GM21447 (cell line): ENCODE measurements around the gene CARD10.

Experiments
- ATAC-seq: cut with Tn5 transposase; IDR thresholded peaks from one replicate; pipeline ENCODE4 v1.9.1; 2021; ENCODE audit not compliant: unreplicated experiment

CARD10 gene

GRCh38 chr22:37489983-37490382, 29.2 kb downstream of the CARD10 start:
- ATAC-seq, result no peak

DNA sequence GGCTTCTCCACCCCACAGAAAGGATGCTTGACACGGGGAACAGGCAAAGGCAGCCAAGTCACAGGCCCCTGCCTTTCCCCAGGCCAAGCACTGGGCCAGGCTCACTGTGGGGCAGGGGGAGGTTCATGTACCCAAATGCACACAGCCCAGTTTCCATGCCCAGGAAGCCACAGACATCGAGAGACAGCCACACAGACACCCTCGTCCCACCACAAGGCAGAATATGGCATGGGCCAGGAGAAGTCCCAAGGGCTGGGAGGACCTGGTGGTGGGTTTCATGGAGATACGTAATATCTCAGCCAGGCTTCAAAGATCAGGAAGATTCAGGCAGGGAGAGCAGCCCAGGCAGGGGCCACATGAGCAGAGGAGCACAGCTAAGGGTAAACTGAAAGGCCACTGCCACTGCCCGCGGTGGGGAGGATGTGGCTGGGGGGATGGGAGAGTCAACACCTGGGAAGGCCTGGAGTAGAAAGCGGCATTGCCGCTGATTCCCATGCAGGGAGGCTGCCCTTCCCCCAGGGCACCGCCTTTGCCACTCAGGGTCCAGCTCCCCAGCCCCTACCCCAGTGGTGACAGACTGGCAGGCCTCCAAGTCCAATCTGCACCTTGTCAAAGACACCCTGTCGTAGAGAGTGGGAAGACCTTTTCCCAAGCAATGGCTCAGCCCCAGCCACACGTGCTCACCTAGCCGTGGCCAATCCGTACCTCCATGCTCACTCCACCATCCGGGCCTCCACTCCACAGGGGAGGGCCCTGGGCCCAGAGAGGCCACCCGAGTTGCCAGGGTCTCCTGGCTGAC, 30.7 kb downstream of the CARD10 start:
- ATAC-seq, result no peak

- no peak for ATAC-seq
Measured at GRCh38 chr22:37487571-37487970, 31.6 kb downstream of the CARD10 start.

DNA sequence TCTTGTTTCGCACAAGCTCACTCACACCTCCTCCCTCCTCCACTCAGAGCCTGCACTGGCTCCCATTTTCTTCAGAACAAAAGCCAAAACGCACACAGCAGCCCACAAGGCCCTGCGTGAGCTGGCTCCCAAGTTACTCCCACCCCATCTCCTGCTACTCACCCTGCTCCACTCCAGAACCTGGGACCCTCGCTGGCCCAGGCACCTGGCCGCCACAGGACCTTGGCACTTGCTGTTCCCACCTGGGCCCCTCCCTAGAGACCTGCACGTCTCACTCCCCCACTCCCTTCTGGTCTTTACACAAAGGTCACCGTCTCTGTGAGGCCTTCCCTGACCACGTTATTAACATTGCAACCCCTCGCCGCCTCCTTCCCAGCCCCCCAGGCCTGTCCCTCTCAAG, 32.1 kb downstream of the CARD10 start:
- no peak for ATAC-seq

GRCh38 chr22:37486224-37486845, 32.9 kb downstream of the CARD10 start, which contains the start of gene MFNG:
Gene MFNG (minus strand): TSS chr22:37486384. CDS start chr22:37486177, 207 bp downstream.
- ATAC-seq, result peak; percentile 49

DNA sequence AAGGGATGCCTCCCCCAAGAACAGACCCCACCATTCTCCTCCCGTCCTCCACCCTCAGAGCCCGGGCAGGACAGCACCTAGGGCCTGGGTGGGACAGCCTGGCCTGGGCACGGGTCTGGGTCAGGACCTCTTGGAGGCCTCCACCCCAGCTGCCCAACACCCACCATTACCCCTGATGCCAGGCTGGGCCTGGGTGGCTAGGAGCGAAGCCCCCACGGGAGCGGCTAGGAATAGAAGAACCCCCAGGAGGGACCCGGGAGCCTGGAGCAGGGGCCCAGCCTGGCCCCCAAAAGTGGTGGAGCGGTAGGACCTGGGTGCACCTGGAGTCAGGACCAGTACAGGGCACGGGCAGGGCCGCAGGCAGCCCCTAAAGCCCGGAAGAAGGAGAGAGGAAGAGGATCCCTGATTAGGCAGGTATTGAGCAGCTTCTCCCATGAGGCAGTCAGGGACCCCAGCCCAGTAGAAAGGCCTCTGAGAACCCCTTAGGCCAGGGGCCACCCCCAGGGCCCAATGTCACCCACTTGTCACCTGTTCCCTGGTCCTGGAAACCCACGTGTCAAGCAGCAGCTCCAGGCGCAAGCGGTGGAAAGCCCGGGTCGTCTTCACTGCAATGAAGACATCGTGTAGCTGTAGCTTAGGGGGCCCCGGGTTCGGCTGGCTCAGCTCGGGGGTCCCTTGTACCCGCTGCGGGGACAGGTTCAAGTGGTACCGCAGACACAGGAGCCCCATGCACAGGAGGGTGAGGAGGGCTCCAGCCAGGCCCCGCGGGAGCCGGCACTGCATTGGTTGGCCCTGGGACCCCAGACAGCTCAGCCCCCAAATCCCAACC, 33.6 kb downstream of the CARD10 start:
- no peak for ATAC-seq

- ATAC-seq, result peak; percentile 45
Measured at GRCh38 chr22:37484480-37485394, 34.5 kb downstream of the CARD10 start.

- no peak for ATAC-seq
Measured at GRCh38 chr22:37483050-37483449, 36.2 kb downstream of the CARD10 start.

DNA sequence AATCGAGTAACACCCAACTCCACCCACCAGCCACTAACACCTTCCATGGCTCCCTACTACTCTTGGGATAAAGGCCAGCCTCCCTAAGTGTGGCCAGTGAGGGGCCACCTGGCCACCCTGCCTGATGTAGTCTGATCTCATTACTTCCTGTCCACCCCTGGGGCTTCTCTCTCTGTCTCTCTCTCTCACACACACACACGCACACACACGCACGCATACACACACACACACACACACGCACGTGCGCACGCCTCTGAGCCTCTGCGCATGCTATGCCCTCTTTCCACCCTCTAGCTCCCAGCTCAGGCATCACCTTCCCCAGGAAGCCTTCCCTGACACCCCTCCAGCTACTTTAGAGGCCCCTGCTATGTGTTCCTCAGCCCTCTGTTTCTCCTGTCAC, 37.0 kb downstream of the CARD10 start:
- no peak for ATAC-seq

DNA sequence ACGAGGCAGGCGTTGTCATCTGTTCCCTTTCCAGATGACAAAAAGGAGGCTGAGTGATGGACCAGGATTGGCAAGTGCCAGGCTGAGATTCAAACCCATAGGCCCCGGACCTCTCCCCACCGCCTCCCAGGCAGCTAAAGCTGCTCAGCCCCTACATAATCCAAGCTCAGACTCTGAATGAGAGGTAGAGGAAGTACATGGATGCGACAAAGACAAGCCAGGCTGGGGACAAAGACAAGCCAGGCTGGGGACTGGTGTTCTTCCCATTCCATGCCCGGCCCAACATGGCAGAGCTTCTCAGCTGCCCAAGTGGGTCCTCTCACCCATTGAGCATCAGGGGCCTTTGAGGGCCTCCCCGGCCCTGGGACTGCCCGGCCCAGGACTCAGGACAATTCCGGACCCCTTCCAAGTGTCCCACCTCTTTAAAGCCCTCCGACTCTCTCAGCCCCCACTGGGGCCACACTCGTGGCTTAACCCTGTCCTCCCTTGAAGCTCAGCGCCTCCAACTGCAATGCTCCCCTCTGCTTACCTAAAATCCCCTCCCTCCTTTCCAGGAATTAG, 37.8 kb downstream of the CARD10 start:
- no peak for ATAC-seq

- no peak for ATAC-seq
Measured at GRCh38 chr22:37480387-37481346, 38.5 kb downstream of the CARD10 start.

GRCh38 chr22:37479196-37479595, 40.0 kb downstream of the CARD10 start:
- ATAC-seq, result no peak

DNA sequence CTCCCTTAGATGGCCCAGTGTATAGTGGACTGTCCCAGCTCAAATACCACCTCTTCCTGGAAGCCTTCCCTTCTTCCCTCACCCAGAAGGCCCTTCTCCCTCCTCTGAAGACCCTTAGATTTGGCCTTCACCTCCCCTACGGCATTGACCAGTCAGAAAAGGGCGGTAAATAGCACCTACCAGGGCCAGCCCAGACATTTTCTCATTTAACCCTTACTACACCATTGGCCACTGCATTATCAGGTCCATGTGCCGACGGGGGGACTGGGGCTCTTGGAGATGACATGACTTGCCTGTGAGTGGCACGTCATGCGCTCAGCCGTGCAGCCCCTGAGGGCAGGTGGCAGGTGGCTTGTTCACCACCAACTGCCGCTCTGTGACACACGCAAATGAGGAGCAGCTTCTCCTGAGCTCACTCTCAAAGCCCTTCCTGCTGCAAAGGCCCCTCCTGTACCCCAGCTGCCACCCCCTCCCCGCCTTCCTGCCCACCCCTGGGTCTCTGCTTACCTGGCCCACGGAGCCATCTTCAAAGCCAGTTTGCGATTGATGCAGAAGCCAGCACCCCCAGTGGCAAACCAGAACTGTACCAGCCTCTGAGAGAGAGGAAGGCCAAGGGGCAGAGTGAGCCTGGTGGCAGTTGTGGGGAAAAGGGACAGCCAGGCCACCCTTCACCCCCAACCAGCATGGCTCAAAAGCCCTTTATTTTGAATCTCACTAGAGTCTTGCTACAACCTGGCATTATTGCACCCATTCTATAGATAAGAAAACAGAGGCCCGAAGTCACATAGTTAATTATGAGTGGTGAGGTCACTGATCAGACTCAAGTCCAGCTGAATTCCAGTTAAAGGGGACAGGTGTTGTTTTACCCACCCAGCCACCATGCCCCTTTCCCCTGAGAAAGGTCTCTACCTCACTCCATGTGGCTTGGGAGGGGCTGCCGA, 42.6 kb downstream of the CARD10 start:
- ATAC-seq, result no peak

- ATAC-seq, result no peak
Measured at GRCh38 chr22:37474447-37475090, 44.6 kb downstream of the CARD10 start.

DNA sequence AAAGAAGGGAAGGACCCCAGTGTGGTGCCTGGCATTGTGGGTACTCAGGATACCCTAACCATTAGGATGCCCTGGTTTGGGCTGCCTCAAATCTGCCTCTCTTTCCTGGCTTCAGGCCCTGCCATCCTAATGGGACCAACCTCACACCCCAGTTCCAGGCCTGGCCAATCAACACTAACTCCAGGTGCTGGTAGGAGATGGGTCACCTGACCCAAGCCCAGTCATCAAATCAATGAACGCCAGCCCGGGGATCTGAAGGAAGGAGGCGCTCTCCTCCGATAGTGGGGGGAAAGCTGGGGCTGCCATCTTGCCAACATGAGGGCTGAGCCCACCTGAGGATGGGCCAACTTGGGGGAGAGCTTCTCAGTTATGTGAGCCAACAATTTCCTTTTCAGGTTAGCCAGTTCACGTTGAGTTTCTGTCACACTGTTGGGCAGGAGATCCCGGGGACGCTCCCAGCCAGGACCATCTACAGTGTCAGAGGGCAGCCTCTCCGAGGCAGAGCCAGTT, 45.7 kb downstream of the CARD10 start:
- no peak for ATAC-seq

- no peak for ATAC-seq
Measured at GRCh38 chr22:37472418-37473006, 46.7 kb downstream of the CARD10 start.
